GM12878 (cell line): ENCODE results near the gene MAPKAP1. TPM values are rescaled to one million over a fixed set of nuclear protein-coding genes. Genes with fewer than 3 reads are reported as not detected.

ENCODE experiments used
- CTCF ChIP-seq, 3 experiments: IDR thresholded peaks in 2 of 3; conservative IDR thresholded peaks in 1 of 3; 2 replicates each; pipeline ENCODE4 v1.5.1; 2011; ENCODE audit warnings: low read depth in 3 of 3, low read length in 3 of 3, mild to moderate bottlenecking in 3 of 3, control low read depth in 2 of 3, moderate library complexity in 2 of 3, inconsistent platforms in 1 of 3, mixed read lengths in 1 of 3; ENCODE audit not compliant: control insufficient read depth in 2 of 3, insufficient read depth in 1 of 3; ENCODE audit errors: extremely low read depth in 1 of 3
- IKZF2 ChIP-seq, 2 experiments: fragments of 450-650 bp; IDR thresholded peaks; 2 replicates each; pipeline ENCODE4 v1.6.1; 2017; ENCODE audit warnings: mild to moderate bottlenecking in 2 of 2, moderate library complexity in 2 of 2
- KAT2A ChIP-seq: conservative IDR thresholded peaks from 2 replicates; pipeline ENCODE4 v1.6.1; 2011; ENCODE audit warnings: low read depth, low read length; ENCODE audit not compliant: control insufficient read depth
- MXI1 ChIP-seq: fragments of 150-350 bp; IDR thresholded peaks from 2 replicates; pipeline ENCODE4 v1.6.1; 2011; ENCODE audit warnings: low read depth, mild to moderate bottlenecking, inconsistent platforms, low read length, improper control_type of control experiment
- PKNOX1 ChIP-seq: fragments of 450-650 bp; IDR thresholded peaks from 2 replicates; pipeline ENCODE4 v1.6.1; 2016; ENCODE audit warnings: mild to moderate bottlenecking
- PRDM15 ChIP-seq: fragments of 450-650 bp; formaldehyde crosslinking; IDR thresholded peaks from 2 replicates; pipeline ENCODE4 v1.4.0; 2020; ENCODE audit warnings: mild to moderate bottlenecking, moderate library complexity
- RAD51 ChIP-seq: fragments of 450-650 bp; IDR thresholded peaks from 2 replicates; pipeline ENCODE4 v1.6.1; 2016; ENCODE audit warnings: moderate library complexity, mild to moderate bottlenecking, inconsistent platforms
- RUNX3 ChIP-seq: IDR thresholded peaks from 2 replicates; pipeline ENCODE4 v1.6.1; 2012; ENCODE audit warnings: low read length, inconsistent platforms
- SPI1 ChIP-seq: IDR thresholded peaks from 2 replicates; pipeline ENCODE4 v1.6.1; 2011; ENCODE audit warnings: low read depth, mild to moderate bottlenecking, low read length, moderate library complexity, borderline replicate concordance; ENCODE audit not compliant: insufficient read depth
- ZNF207 ChIP-seq: fragments of 450-650 bp; IDR thresholded peaks from 2 replicates; pipeline ENCODE4 v1.6.1; 2014; ENCODE audit warnings: antibody characterized with exemption, mild to moderate bottlenecking, borderline replicate concordance
- polyA plus RNA-seq, 11 experiments: library from polyadenylated mRNA; depleted of rRNA in 4 of 11; unstranded in 6 of 11; stranded (reverse) in 5 of 11; fragments of >200 nt; fragmentation: Nextera tagmentation in 4 of 11; fragmentation: Illumina TruSeq in 1 of 11; extraction: Ambion mirVana in 4 of 11; extraction: Trizol in 1 of 11; gene quantifications; 1 replicate in 1 of 11; 2 replicates in 10 of 11; pipeline versions ENCODE4 v1.2.1 to v1.2.3, GENCODE V29; 2011 to 2016; ENCODE audit warnings: inconsistent platforms in 2 of 11, missing spikeins in 2 of 11, low read depth in 1 of 11
- total RNA-seq, 4 experiments: library from RNA; depleted of rRNA in 3 of 4; stranded (reverse); fragments of >200 nt in 3 of 4; fragmentation: Illumina TruSeq in 1 of 4; extraction: Trizol in 1 of 4; gene quantifications; 2 replicates each; pipeline versions ENCODE4 v1.2.1 to v1.2.3, GENCODE V29; 2013 to 2021

Gene MAPKAP1
- total and polyA plus RNA-seq, 10 of the 15 experiments (the other 5 are each of a cell fraction or from before 2014, with no cell fraction given), result 5.1 to 188 (median 105) TPM

- TF ChIP-seq SPI1 (peak; percentile 89), MXI1 (no peak), KAT2A (no peak), IKZF2 (IDR thresholded peaks at IDR 0.05) (peak; percentile 57 to 62; a peak in 3 of 4 replicates), ZNF207 (no peak), RAD51 (no peak), PRDM15 (CRISPR knock-in tag) (no peak), RUNX3 (peak; percentile 67), CTCF (IDR thresholded peaks at IDR 0.05 in 2 of 3, conservative IDR thresholded peaks at IDR 0.05 in 1 of 3; ENCODE audit: control insufficient read depth in 2 of 3, extremely low read depth in 1 of 3, insufficient read depth in 1 of 3, low read depth in 3 of 3, low read length in 3 of 3) (no peak), PKNOX1 (peak; percentile 45)
- TF ChIP-seq, all 136 proteins: peak for 8
Observed at GRCh38 chr9:125637241-125637640, 69.8 kb downstream of the MAPKAP1 start (continued).
